Measurements from ENCODE around the gene KCNIP3. TPM values are rescaled to one million over a fixed set of nuclear protein-coding genes. Genes with fewer than 3 reads are reported as not detected.

The KCNIP3 gene
- total RNA-seq, 2 experiments from 2014 or later: 0.52 TPM; not detected in 1

DNA sequence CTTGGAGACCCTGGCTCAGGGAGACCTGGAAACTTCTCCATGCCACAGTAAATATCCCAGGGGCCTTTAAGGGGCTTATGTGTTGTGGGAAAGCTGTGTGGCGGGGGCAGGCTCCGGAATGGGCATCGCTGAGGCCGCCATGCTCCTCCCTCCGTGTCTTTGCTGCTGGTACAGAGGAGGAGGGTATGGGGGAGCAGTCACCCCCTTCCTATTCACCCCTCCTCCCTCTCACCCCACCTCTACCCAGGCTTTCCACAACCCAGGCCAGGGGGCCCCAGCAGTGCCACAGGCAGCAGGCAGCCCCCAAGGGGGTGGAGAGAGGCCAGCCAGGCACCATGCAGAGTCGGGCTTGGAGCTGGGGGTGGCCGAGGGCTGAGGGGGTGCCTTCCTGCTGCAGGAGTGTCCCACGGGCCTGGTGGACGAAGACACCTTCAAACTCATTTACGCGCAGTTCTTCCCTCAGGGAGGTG lies 77.3 kb downstream of the KCNIP3 start:
- CTCF ChIA-PET: no interaction called here
- no peak overlapping the region for H3K27ac Mint-ChIP-seq
- POLR2A ChIA-PET: no interaction called here

DNA sequence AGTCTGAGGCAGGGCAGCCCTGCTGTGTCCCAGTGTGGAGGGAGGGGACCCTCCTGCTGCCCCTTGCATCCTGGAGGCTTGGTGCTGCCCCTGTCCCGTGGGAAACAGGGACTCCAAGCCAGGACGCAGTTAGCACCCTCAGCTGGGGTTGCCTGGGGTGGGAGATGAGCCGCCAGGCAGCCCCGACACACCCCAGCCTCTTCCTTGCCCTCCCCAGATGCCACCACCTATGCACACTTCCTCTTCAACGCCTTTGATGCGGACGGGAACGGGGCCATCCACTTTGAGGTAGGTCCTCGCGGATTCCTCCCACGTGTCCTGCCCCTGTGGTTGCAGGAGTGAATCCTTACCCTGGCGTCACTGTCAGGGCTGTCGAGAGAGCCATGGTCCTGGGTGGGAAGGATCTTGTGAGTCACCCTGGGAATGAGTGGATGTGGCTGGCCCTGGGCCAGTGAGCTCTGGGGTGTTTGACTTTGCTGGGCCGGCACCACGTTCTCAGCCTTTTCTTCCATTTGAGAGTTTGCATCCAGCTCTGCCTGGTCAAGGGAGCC lies 77.8 kb downstream of the KCNIP3 start:
- ATAC-seq (ENCODE audit: poor library complexity): no peak
- ChIA-PET POLR2A (no interaction called here), CTCF (no interaction called here)
- H3K9me3 ChIP-seq (ENCODE audit: control insufficient read depth in 1 of 2, insufficient read depth in 1 of 2, low read length in 2 of 2): peaks cover 4 to 19% of the 10 kb centered on the region in 2 experiments
- Mint-ChIP-seq H3K36me3 (ENCODE audit: low read depth) (no peaks in the 10 kb centered on the region), H3K4me3 (no peak overlapping the region), H3K27me3 (peaks cover 23% of the 10 kb centered on the region), H3K27ac (no peak overlapping the region), H3K9me3 (peaks cover 2% of the 10 kb centered on the region), H3K4me1 (ENCODE audit: low read depth) (no peaks in the 10 kb centered on the region)
- H3K4me1 ChIP-seq (ENCODE audit: insufficient read depth, low read length): peaks cover 6% of the 10 kb centered on the region
- no peak for DNase-seq
- intact Hi-C loops (cut with DNase I, micrococcal nuclease): no loop called here
- TF ChIP-seq, protein P1, sequence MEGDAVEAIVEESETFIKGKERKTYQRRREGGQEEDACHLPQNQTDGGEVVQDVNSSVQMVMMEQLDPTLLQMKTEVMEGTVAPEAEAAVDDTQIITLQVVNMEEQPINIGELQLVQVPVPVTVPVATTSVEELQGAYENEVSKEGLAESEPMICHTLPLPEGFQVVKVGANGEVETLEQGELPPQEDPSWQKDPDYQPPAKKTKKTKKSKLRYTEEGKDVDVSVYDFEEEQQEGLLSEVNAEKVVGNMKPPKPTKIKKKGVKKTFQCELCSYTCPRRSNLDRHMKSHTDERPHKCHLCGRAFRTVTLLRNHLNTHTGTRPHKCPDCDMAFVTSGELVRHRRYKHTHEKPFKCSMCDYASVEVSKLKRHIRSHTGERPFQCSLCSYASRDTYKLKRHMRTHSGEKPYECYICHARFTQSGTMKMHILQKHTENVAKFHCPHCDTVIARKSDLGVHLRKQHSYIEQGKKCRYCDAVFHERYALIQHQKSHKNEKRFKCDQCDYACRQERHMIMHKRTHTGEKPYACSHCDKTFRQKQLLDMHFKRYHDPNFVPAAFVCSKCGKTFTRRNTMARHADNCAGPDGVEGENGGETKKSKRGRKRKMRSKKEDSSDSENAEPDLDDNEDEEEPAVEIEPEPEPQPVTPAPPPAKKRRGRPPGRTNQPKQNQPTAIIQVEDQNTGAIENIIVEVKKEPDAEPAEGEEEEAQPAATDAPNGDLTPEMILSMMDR (IDR thresholded peaks at IDR 0.05): no peak
- H3K27me3 ChIP-seq (ENCODE audit: control insufficient read depth in 1 of 2, insufficient read depth in 2 of 2, low read length in 2 of 2): peaks cover 9 to 15% of the 10 kb centered on the region in 2 experiments
- no peak overlapping the region for H3K4me3 ChIP-seq (ENCODE audit: low read length)
- H3K27ac ChIP-seq (ENCODE audit: low read depth in 1 of 2, low read length in 2 of 2): no peak overlapping the region
- no peaks in the 10 kb centered on the region for H3K36me3 ChIP-seq (ENCODE audit: insufficient read depth, low read length)

More for the DNA sequence above, 77.3 kb downstream of the KCNIP3 start:
- Mint-ChIP-seq H3K9me3 (peaks cover 2% of the 10 kb centered on the region), H3K4me3 (no peak overlapping the region), H3K36me3 (ENCODE audit: low read depth) (no peaks in the 10 kb centered on the region), H3K4me1 (ENCODE audit: low read depth) (no peaks in the 10 kb centered on the region), H3K27me3 (peaks cover 23% of the 10 kb centered on the region)
- ATAC-seq (ENCODE audit: poor library complexity) (no peak), DNase-seq (no peak)
- TF ChIP-seq, protein P1 (IDR thresholded peaks at IDR 0.05): no peak
- peaks cover 4 to 19% of the 10 kb centered on the region in 2 experiments for H3K9me3 ChIP-seq (ENCODE audit: control insufficient read depth in 1 of 2, insufficient read depth in 1 of 2, low read length in 2 of 2)
- intact Hi-C loops (cut with DNase I, micrococcal nuclease): no loop called here
- peaks cover 6% of the 10 kb centered on the region for H3K4me1 ChIP-seq (ENCODE audit: insufficient read depth, low read length)
- H3K27me3 ChIP-seq (ENCODE audit: control insufficient read depth in 1 of 2, insufficient read depth in 2 of 2, low read length in 2 of 2): peaks cover 9 to 14% of the 10 kb centered on the region in 2 experiments
- H3K27ac ChIP-seq (ENCODE audit: low read depth in 1 of 2, low read length in 2 of 2): no peak overlapping the region
- H3K36me3 ChIP-seq (ENCODE audit: insufficient read depth, low read length): no peaks in the 10 kb centered on the region
- H3K4me3 ChIP-seq (ENCODE audit: low read length): no peak overlapping the region

DNA sequence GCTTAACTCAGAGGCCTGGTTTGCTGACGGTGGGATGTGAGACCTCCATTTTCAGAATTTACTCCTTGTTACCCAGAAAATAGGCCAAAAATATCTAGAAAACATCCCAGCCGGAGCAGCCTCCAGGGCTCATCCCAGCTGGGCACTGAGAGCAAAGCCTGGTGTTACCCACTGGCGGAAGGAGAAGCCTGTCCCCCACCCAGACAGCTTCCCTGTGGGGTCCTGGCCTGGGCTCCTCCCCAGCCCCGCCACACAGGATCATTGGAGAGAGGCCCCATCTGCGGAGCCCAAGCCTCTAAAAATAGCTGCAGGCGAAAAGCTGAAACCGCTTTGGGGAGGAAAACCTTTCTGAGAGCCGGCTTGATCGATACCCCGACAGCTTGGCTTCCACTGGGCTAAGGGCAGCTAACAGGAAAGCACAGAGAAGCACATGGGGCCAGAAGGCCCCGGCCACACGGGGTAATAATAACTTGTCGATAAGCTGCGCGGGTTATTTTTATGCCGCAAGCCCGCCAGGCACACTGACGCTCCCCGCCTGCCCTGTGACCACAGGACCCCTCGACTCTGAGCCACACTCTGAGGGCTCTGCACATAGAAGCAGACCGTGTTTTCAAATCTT lies 78.5 kb downstream of the KCNIP3 start:
- TF ChIP-seq, protein P1 (IDR thresholded peaks at IDR 0.05): no peak
- Mint-ChIP-seq H3K9me3 (peaks cover 2% of the 10 kb centered on the region), H3K4me3 (no peak overlapping the region)

More for the DNA sequence above, 78.5 kb downstream of the KCNIP3 start:
- POLR2A ChIA-PET: no interaction called here
- Histone ChIP-seq H3K9me3 (ENCODE audit: control insufficient read depth in 1 of 2, insufficient read depth in 1 of 2, low read length in 2 of 2) (peaks cover 0 to 19% of the 10 kb centered on the region in 2 experiments), H3K27me3 (ENCODE audit: control insufficient read depth in 1 of 2, insufficient read depth in 2 of 2, low read length in 2 of 2) (peaks cover 9 to 15% of the 10 kb centered on the region in 2 experiments), H3K36me3 (ENCODE audit: insufficient read depth, low read length) (no peaks in the 10 kb centered on the region), H3K4me1 (ENCODE audit: insufficient read depth, low read length) (peaks cover 6% of the 10 kb centered on the region), H3K4me3 (ENCODE audit: low read length) (no peak overlapping the region), H3K27ac (ENCODE audit: low read depth in 1 of 2, low read length in 2 of 2) (no peak overlapping the region)
- CTCF ChIA-PET: no interaction called here
- no peaks in the 10 kb centered on the region for H3K36me3 Mint-ChIP-seq (ENCODE audit: low read depth)
- H3K27me3 Mint-ChIP-seq: peaks cover 23% of the 10 kb centered on the region
- DNase-seq (no peak), ATAC-seq (ENCODE audit: poor library complexity) (no peak)
- H3K27ac Mint-ChIP-seq: no peak overlapping the region
- H3K4me1 Mint-ChIP-seq (ENCODE audit: low read depth): no peaks in the 10 kb centered on the region
- intact Hi-C loops (cut with DNase I, micrococcal nuclease): no loop called here

Measured in CD4-positive, alpha-beta T cell (primary cell).